ENCODE results near the gene OSBP2. TPM values are rescaled to one million over a fixed set of nuclear protein-coding genes. Genes with fewer than 3 reads are reported as not detected.

OSBP2 gene
- total RNA-seq, 2 experiments from 2014 or later = 0.58 to 0.72 TPM

GRCh38 chr22:30717952-30718351 is 23.3 kb downstream of the OSBP2 start:
- Mint-ChIP-seq H3K4me3 (no peak overlapping the region), H3K4me1 (ENCODE audit: low read depth) (no peaks in the 10 kb centered on the region), H3K9me3 (no peaks in the 10 kb centered on the region), H3K36me3 (ENCODE audit: low read depth) (no peaks in the 10 kb centered on the region), H3K27ac (no peak overlapping the region), H3K27me3 (no peaks in the 10 kb centered on the region)
- intact Hi-C loops (cut with micrococcal nuclease) = no loop called here
- DNase-seq = no peak
- CTCF ChIA-PET = no interaction called here
- no peak for ATAC-seq
- no peak for TF ChIP-seq CTCF (IDR thresholded peaks at IDR 0.05)
- POLR2A ChIA-PET = interaction anchor here (0.7 kb wide), 1 partner anchor 54 kb away, joined by 4 read pairs; no protein-coding TSS in a partner anchor

- POLR2A ChIA-PET = no interaction called here
- TF ChIP-seq CTCF (IDR thresholded peaks at IDR 0.05) = no peak
- CTCF ChIA-PET = interaction anchor here (1.7 kb wide), 1 partner anchor 36 kb away, joined by 7 read pairs; no protein-coding TSS in a partner anchor
These were observed 23.8 kb downstream of the OSBP2 start for GRCh38 chr22:30718491-30718890.

GRCh38 chr22:30718938-30719337 is 24.3 kb downstream of the OSBP2 start:
- DNase-seq = no peak
- TF ChIP-seq CTCF (IDR thresholded peaks at IDR 0.05) = no peak
- no peaks in the 10 kb centered on the region for H3K27me3 Mint-ChIP-seq
- H3K27ac Mint-ChIP-seq = no peak overlapping the region
- no peak overlapping the region for H3K4me3 Mint-ChIP-seq
- no peaks in the 10 kb centered on the region for H3K4me1 Mint-ChIP-seq (ENCODE audit: low read depth)
- POLR2A ChIA-PET = interaction anchor here (0.7 kb wide), 1 partner anchor 23 kb away, joined by 3 read pairs; no protein-coding TSS in a partner anchor
- H3K36me3 Mint-ChIP-seq (ENCODE audit: low read depth) = no peaks in the 10 kb centered on the region
- no peak for ATAC-seq
- CTCF ChIA-PET = interaction anchor here (1.7 kb wide), 1 partner anchor 36 kb away, joined by 7 read pairs; no protein-coding TSS in a partner anchor
- H3K9me3 Mint-ChIP-seq = no peaks in the 10 kb centered on the region
- intact Hi-C loops (cut with micrococcal nuclease) = no loop called here

More at GRCh38 chr22:30718491-30718890, 23.8 kb downstream of the OSBP2 start:
- no peaks in the 10 kb centered on the region for H3K36me3 Mint-ChIP-seq (ENCODE audit: low read depth)
- H3K27ac Mint-ChIP-seq = no peak overlapping the region
- DNase-seq (no peak), ATAC-seq (no peak)
- H3K4me1 Mint-ChIP-seq (ENCODE audit: low read depth) = no peaks in the 10 kb centered on the region
- no peaks in the 10 kb centered on the region for H3K9me3 Mint-ChIP-seq
- intact Hi-C loops (cut with micrococcal nuclease) = no loop called here
- no peaks in the 10 kb centered on the region for H3K27me3 Mint-ChIP-seq
- no peak overlapping the region for H3K4me3 Mint-ChIP-seq

- ChIA-PET POLR2A (no interaction called here), CTCF (interaction anchor here (0.7 kb wide), 1 partner anchor 11 kb away, joined by 4 read pairs; no protein-coding TSS in a partner anchor)
- intact Hi-C loops (cut with micrococcal nuclease) = no loop called here
- no peak overlapping the region for H3K4me3 Mint-ChIP-seq
- no peak for DNase-seq
- H3K4me1 Mint-ChIP-seq (ENCODE audit: low read depth) = no peaks in the 10 kb centered on the region
- H3K36me3 Mint-ChIP-seq (ENCODE audit: low read depth) = no peaks in the 10 kb centered on the region
- no peak for TF ChIP-seq CTCF (IDR thresholded peaks at IDR 0.05)
- H3K27ac Mint-ChIP-seq = no peak overlapping the region
- no peaks in the 10 kb centered on the region for H3K9me3 Mint-ChIP-seq
- H3K27me3 Mint-ChIP-seq = no peaks in the 10 kb centered on the region
- ATAC-seq = no peak
These were observed 25.7 kb downstream of the OSBP2 start for GRCh38 chr22:30720263-30720837.

- no peak for TF ChIP-seq CTCF (IDR thresholded peaks at IDR 0.05)
- ATAC-seq (no peak), DNase-seq (no peak)
- no peak overlapping the region for H3K27ac Mint-ChIP-seq
- H3K27me3 Mint-ChIP-seq = no peaks in the 10 kb centered on the region
- no peaks in the 10 kb centered on the region for H3K9me3 Mint-ChIP-seq
- POLR2A ChIA-PET = no interaction called here
- CTCF ChIA-PET = no interaction called here
- no peaks in the 10 kb centered on the region for H3K36me3 Mint-ChIP-seq (ENCODE audit: low read depth)
- H3K4me3 Mint-ChIP-seq = no peak overlapping the region
- no peaks in the 10 kb centered on the region for H3K4me1 Mint-ChIP-seq (ENCODE audit: low read depth)
- intact Hi-C loops (cut with micrococcal nuclease) = no loop called here
These were observed 27.1 kb downstream of the OSBP2 start for GRCh38 chr22:30721741-30722140.

Measured in activated CD8-positive, alpha-beta T cell treated with anti-CD3 and anti-CD28 coated beads for 36 hours (primary cell).